Ovary (tissue), 9 donors: ENCODE measurements around the gene SPRED2. TPM values are rescaled to one million over a fixed set of nuclear protein-coding genes. Genes with fewer than 3 reads are reported as not detected.

Experiments
- DNase-seq, 5 donors: peaks; one replicate each; pipeline ENCODE4 v3.0.0-alpha.2; 2019 to 2020
- H3K27ac ChIP-seq, 2 donors: fragments of 200-600 bp; one replicate each; pipeline versions ENCODE4 v1.5.1 to v1.8.0; 2019 to 2022
- H3K27me3 ChIP-seq: fragments of 200-600 bp; one replicate; pipeline ENCODE4 v1.8.0; 2022
- H3K36me3 ChIP-seq: fragments of 200-600 bp; sonication (generic); one replicate; pipeline ENCODE4 v1.5.1; 2019
- H3K4me1 ChIP-seq: one replicate; pipeline ENCODE4 v1.8.1; 2013; ENCODE audit warnings: mild to moderate bottlenecking, moderate library complexity; ENCODE audit not compliant: insufficient read depth
- H3K4me3 ChIP-seq: fragments of 200-600 bp; sonication (generic); one replicate; pipeline ENCODE4 v1.5.1; 2017
- H3K9me3 ChIP-seq, 2 donors: fragments of 200-600 bp in 1 of 2; sonication (generic) in 1 of 2; one replicate each; pipeline versions ENCODE4 v1.5.1 to v1.8.1; 2013 to 2019; ENCODE audit warnings: mild to moderate bottlenecking in 1 of 2, moderate library complexity in 1 of 2
- EP300 ChIP-seq: sonication (generic); formaldehyde crosslinking; IDR thresholded peaks from one replicate; pipeline ENCODE4 v1.6.1; 2017; ENCODE audit warnings: antibody characterized with exemption
- POLR2A ChIP-seq: fragments of 450-650 bp; IDR thresholded peaks from one replicate; pipeline ENCODE4 v1.6.1; 2017; ENCODE audit warnings: antibody characterized with exemption, mild to moderate bottlenecking, moderate library complexity
- WGBS, 3 donors: extraction: QIAGEN DNeasy Blood & Tissue Kit in 1 of 3; methylation state at CpG; one replicate each; pipeline versions ENCODE4 v1.1.5 to v1.1.7; 2013 to 2017; 5-methylcytosine and 5-hydroxymethylcytosine counted together
- intact Hi-C, 4 donors: fragments of 100-400 bp; cut with DNase I; formaldehyde crosslinking; loops; one replicate each; pipeline versions ENCODE4 v1.11.0 to v1.15.1; 2022 to 2023
- polyA plus RNA-seq, 2 donors: library from polyadenylated mRNA; stranded (reverse); fragments of 200-250 nt in 1 of 2; fragments of 350-450 nt in 1 of 2; fragmentation: Illumina TruSeq in 1 of 2; extraction: RNeasy Lipid Tissue Mini Kit (QIAGEN cat#74804) in 1 of 2; gene quantifications; one replicate each; pipeline ENCODE4 v1.2.3, GENCODE V29; 2013 to 2014
- total RNA-seq, 7 donors: library from RNA; depleted of rRNA in 2 of 7; stranded (reverse); fragments of >200 nt in 2 of 7; fragmentation: NEBNext Ultra II Directional in 3 of 7; extraction: Animal tissue kit (Norgen Biotek cat#: 25700) in 3 of 7; gene quantifications; one replicate each; pipeline versions ENCODE4 v1.1.0 to v1.2.4, GENCODE V29; 2016 to 2023
- TF ChIP-seq, protein P1 (sequence below), 3 donors: fragments of 450-650 bp in 2 of 3; fragments of 200-600 bp in 1 of 3; IDR thresholded peaks; one replicate each; pipeline versions ENCODE4 v1.5.1 to v1.8.0; 2016 to 2022; ENCODE audit warnings: antibody characterized with exemption in 3 of 3, mild to moderate bottlenecking in 1 of 3
- donor health status: DM: no; HTN: no; CAD: no; lungs with moderate emphysema.
- donor health status: DM: no; HTN: no; CAD: no.
- donor health status: Bipolar disorder and iron deficiency.
- donor health status: DM: yes; HTN: yes; CAD: no.
- donor health status: DM: no; HTN: no; CAD: no.
- donor health status: DM: yes; HTN: yes; CAD: no.

The SPRED2 gene
- total and polyA plus RNA-seq, 9 donors, result 13.1 to 32.9 (median 17.6) TPM

DNA sequence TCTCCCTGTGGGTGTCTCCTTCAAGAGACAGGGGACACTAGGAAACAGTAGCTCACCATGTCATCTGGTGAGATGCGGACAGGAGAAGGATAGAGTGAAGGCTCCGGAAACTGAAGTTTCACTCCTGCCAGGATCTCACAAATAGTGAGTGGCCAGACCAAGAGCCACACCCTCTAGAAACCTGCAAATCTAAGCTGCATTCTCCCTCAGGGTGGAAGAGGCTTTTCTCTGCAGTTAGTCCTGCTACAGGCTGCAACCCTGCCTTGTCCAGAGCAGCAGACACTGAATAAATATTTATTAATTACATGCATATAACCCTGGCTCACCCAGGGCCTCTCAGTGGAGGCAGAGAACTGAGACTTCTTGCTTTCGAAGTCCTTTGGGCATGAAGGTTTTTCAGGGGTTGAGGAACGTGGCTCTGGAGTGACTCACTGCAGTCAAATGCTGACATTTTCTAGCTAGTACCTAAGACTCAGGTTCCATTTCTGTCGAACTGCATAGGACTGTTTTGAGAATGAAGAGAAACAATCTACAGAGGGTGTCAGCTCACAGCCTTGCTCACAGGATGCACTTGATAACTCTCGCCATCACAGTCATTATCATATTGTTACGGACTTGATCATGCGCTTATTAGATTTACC is 117.5 kb downstream of the SPRED2 start:
- TF ChIP-seq EP300 (no peak), POLR2A (no peak)
- TF ChIP-seq, protein P1, sequence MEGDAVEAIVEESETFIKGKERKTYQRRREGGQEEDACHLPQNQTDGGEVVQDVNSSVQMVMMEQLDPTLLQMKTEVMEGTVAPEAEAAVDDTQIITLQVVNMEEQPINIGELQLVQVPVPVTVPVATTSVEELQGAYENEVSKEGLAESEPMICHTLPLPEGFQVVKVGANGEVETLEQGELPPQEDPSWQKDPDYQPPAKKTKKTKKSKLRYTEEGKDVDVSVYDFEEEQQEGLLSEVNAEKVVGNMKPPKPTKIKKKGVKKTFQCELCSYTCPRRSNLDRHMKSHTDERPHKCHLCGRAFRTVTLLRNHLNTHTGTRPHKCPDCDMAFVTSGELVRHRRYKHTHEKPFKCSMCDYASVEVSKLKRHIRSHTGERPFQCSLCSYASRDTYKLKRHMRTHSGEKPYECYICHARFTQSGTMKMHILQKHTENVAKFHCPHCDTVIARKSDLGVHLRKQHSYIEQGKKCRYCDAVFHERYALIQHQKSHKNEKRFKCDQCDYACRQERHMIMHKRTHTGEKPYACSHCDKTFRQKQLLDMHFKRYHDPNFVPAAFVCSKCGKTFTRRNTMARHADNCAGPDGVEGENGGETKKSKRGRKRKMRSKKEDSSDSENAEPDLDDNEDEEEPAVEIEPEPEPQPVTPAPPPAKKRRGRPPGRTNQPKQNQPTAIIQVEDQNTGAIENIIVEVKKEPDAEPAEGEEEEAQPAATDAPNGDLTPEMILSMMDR (IDR thresholded peaks at IDR 0.05), result no peak
- Histone ChIP-seq H3K9me3 (no peaks in the 10 kb centered on the region), H3K4me3 (no peak overlapping the region), H3K4me1 (peaks cover 7% of the 10 kb centered on the region), H3K27ac (no peak overlapping the region), H3K27me3 (no peaks in the 10 kb centered on the region), H3K36me3 (no peaks in the 10 kb centered on the region)
- WGBS, 3 donors, result 91 to 94% (median 91%) methylated on average over 8 of the region's 8 CpGs
- intact Hi-C loops, result no loop called here
- DNase-seq, result no peak

DNA sequence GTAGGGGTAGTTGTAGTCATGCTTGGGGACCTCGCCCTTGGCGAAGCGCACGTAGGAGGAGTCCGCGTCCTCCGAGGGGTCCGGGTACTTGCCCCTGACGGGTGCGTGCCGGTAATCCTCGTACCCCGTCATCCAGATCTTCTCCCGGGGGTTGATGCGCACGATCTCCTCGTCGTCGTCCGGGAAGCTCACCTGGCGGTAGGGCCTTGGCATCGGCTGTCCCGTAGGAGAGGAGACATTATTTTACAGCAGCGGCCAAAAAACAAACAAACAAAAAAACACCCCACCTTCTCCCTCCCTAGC is 118.5 kb downstream of the SPRED2 start:
- intact Hi-C loops, result no loop called here
- no peaks in the 10 kb centered on the region for H3K27me3 ChIP-seq
- no peaks in the 10 kb centered on the region for H3K9me3 ChIP-seq
- H3K27ac ChIP-seq, result no peak overlapping the region
- peaks cover 12% of the 10 kb centered on the region for H3K4me1 ChIP-seq
- H3K4me3 ChIP-seq, result no peak overlapping the region
- no peaks in the 10 kb centered on the region for H3K36me3 ChIP-seq
- peak in 1 of 5 donors; percentile 30 for DNase-seq
- WGBS, 3 donors, result 96% methylated on average over 24 of the region's 24 CpGs
- TF ChIP-seq POLR2A (no peak), EP300 (no peak)
- TF ChIP-seq, protein P1 (IDR thresholded peaks at IDR 0.05), result no peak

DNA sequence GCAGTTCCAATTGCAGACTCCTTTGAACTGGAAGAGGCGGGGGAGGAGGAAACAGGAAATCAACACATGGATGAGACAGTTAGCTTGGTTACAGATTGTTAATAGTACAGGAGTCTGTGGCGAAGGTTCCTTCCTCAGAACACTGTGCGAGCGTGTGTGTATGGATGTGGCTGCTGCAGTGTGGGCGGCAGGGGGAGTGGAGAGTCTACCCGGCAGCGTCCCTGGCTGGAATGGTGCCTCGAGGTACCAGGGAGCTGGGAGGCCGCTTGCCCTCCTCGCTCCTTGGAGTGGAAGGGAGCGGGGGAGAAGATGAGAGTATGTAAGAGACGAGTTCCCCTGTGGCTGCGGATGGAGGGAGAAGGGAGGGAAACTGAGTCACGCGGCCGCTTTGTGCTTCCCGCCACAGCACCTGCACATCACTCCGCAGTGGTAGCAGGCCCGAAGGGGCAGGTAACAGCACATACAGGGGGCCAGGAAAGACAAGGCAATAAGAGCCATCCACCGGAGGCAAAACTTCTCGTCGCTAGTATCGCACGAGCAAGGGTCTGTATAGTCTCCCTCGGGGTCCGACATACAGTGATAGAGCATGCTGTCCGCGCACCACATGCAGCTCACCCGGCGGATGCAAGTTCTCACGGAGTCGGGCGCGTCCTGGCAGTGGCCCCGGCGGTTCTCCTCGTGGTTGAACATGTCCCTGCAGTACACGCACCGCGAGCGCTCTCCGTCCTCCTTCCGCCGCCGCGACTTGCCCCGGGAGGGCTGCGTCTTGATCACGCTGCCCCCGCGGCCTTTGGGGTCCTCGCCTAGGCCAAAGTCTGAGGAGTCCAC is 119.1 kb downstream of the SPRED2 start:
- H3K27ac ChIP-seq, result no peak overlapping the region
- H3K9me3 ChIP-seq, result no peaks in the 10 kb centered on the region
- DNase-seq, result no peak
- intact Hi-C loops, result no loop called here
- TF ChIP-seq POLR2A (no peak), EP300 (no peak)
- TF ChIP-seq, protein P1 (IDR thresholded peaks at IDR 0.05), result no peak
- no peak overlapping the region for H3K4me3 ChIP-seq
- 83 to 88% (median 87%) methylated on average over 52 of the region's 52 CpGs for WGBS, 3 donors
- H3K4me1 ChIP-seq, result peaks cover 12% of the 10 kb centered on the region
- no peaks in the 10 kb centered on the region for H3K27me3 ChIP-seq
- H3K36me3 ChIP-seq, result no peaks in the 10 kb centered on the region

DNA sequence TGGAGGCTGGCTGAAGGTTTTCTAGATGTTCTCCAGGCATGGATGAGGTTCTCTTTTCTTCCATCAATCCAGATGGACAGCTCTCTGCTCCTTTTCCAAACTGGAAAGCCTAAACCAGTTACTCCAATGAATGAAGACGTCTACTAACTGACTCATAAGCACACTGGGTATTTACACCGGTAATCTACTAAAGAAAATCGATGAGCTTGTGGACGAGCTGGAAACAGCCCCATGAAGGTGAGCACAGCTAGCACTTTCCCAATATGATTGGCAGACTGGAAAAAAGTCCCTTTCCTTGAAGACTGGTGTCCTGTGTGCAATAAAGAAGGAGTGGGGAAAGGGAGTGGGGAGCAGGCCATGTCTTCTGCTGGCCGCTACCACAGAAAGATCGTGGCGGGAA is 120.8 kb downstream of the SPRED2 start:
- DNase-seq, result no peak
- Histone ChIP-seq H3K27ac (no peak overlapping the region), H3K4me3 (no peak overlapping the region), H3K9me3 (no peaks in the 10 kb centered on the region), H3K27me3 (no peaks in the 10 kb centered on the region), H3K4me1 (peaks cover 11% of the 10 kb centered on the region), H3K36me3 (no peaks in the 10 kb centered on the region)
- 93 to 98% (median 97%) methylated on average over 7 of the region's 7 CpGs for WGBS, 3 donors
- intact Hi-C loops, result no loop called here
- TF ChIP-seq POLR2A, result no peak
- TF ChIP-seq, protein P1 (IDR thresholded peaks at IDR 0.05), result no peak
- no peak for TF ChIP-seq EP300
